SU-DHL-6 (cell line): ENCODE measurements around the gene AKR1C3.

ENCODE experiments used
- CTCF ChIP-seq: fragments of 200-600 bp; sonication (generic); IDR thresholded peaks from one replicate; pipeline ENCODE4 v1.5.1; 2017; ENCODE audit warnings: antibody characterized with exemption, mild to moderate bottlenecking, low read length, moderate library complexity; ENCODE audit not compliant: insufficient read depth, poor library complexity, severe bottlenecking
- EZH2phosphoT487 ChIP-seq: fragments of 200-600 bp; sonication (generic), shearing (Covaris generic); conservative IDR thresholded peaks from 2 replicates; pipeline ENCODE4 v1.6.1; 2018; ENCODE audit warnings: mild to moderate bottlenecking, antibody characterized with exemption, low read length, moderate library complexity, mixed read lengths

- TF ChIP-seq CTCF (no peak), EZH2phosphoT487 (no peak)
Measured at GRCh38 chr10:5148678-5149032, 54.4 kb downstream of the AKR1C3 start.
